Ascending aorta (tissue), 2 donors: ENCODE measurements around the gene FYB2. TPM values are rescaled to one million over a fixed set of nuclear protein-coding genes. Genes with fewer than 3 reads are reported as not detected.

Experiments used
- DNase-seq, 2 donors: peaks; one replicate each; pipeline ENCODE4 v3.0.0-alpha.2; 2019; ENCODE audit warnings: low spot score in 2 of 2
- H3K27ac ChIP-seq, 2 donors: fragments of 200-600 bp; sonication (generic); one replicate each; pipeline ENCODE4 v1.5.1; 2016 to 2017; ENCODE audit warnings: mild to moderate bottlenecking in 1 of 2
- H3K27me3 ChIP-seq: fragments of 200-600 bp; sonication (generic); one replicate; pipeline ENCODE4 v1.5.1; 2017
- H3K36me3 ChIP-seq, 2 donors: fragments of 200-600 bp; sonication (generic); one replicate each; pipeline ENCODE4 v1.5.1; 2016
- H3K4me1 ChIP-seq, 2 donors: fragments of 200-600 bp; sonication (generic); one replicate each; pipeline ENCODE4 v1.5.1; 2016 to 2017; ENCODE audit warnings: mild to moderate bottlenecking in 1 of 2
- H3K4me3 ChIP-seq, 2 donors: fragments of 200-600 bp; sonication (generic); one replicate each; pipeline ENCODE4 v1.5.1; 2016 to 2017; ENCODE audit warnings: mild to moderate bottlenecking in 1 of 2
- H3K9me3 ChIP-seq, 2 donors: fragments of 200-600 bp; sonication (generic); one replicate each; pipeline ENCODE4 v1.5.1; 2016
- CTCF ChIP-seq, 3 experiments: fragments of 200-600 bp in 2 of 3; fragments of 450-650 bp in 1 of 3; sonication (generic) in 2 of 3; IDR thresholded peaks; one replicate each; pipeline ENCODE4 v1.5.1; 2016 to 2019; ENCODE audit warnings: antibody characterized with exemption in 3 of 3, mild to moderate bottlenecking in 1 of 3, moderate library complexity in 1 of 3
- intact Hi-C: fragments of 100-400 bp; cut with DNase I; formaldehyde crosslinking; loops from one replicate; pipeline ENCODE4 v1.15.1; 2023
- total RNA-seq: library from RNA; depleted of rRNA; stranded (reverse); fragments of >200 nt; gene quantifications from one replicate; pipeline ENCODE4 v1.1.0, GENCODE V29; 2016

Gene FYB2
- total RNA-seq, 1 donor from 2014 or later = not detected

DNA sequence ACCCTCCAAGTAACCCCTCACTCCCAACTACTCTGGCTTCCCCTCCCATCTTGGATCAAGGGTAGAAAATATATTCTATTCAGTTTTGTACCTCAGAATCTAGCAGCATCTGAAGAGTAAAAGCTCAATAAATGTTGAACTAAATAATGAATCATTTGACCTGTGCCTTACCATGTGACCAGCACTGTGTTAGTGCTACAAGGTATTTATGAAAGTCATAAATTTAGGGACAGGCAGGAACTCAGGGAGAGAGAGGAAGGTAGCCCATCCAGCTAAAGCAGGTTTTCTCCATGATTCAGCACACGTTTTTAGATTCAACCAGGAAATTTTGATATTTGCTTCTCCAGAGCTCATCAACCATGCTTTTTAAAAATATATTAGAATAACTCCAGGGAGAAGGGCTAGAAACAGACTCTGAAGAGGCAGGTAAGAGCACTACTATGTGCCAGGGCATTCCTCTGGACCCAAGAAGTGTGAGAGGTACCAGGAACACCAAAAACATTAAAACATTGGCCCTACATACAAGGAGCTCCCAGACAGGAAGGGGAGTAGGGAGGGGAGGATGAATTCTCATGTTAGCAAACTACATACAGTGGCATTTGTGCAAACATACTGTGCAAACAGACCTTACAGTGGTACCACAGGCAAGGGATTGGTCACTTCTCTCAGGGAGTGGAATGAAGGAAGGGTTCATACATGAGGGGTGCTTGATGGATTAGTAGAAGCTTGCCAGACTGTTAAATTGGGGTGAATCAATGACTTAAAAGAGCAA lies 64.3 kb downstream of the FYB2 start:
- Histone ChIP-seq H3K9me3 (no peaks in the 10 kb centered on the region), H3K27ac (no peak overlapping the region), H3K4me3 (no peak overlapping the region), H3K4me1 (no peaks in the 10 kb centered on the region), H3K36me3 (no peaks in the 10 kb centered on the region), H3K27me3 (no peaks in the 10 kb centered on the region)
- DNase-seq = no peak
- TF ChIP-seq CTCF (IDR thresholded peaks at IDR 0.05) = no peak
- intact Hi-C loops = no loop called here

GRCh38 chr1:56745231-56745630 lies 74.0 kb downstream of the FYB2 start:
- intact Hi-C loops = no loop called here
- Histone ChIP-seq H3K27me3 (no peaks in the 10 kb centered on the region), H3K36me3 (no peaks in the 10 kb centered on the region), H3K27ac (no peak overlapping the region), H3K4me3 (no peak overlapping the region), H3K4me1 (no peaks in the 10 kb centered on the region), H3K9me3 (no peaks in the 10 kb centered on the region)
- no peak for TF ChIP-seq CTCF (IDR thresholded peaks at IDR 0.05)
- DNase-seq = no peak

GRCh38 chr1:56728964-56729363 lies 90.2 kb downstream of the FYB2 start:
- Histone ChIP-seq H3K36me3 (no peaks in the 10 kb centered on the region), H3K4me1 (no peaks in the 10 kb centered on the region), H3K27me3 (no peaks in the 10 kb centered on the region), H3K4me3 (no peak overlapping the region), H3K9me3 (no peaks in the 10 kb centered on the region), H3K27ac (no peak overlapping the region)
- intact Hi-C loops = no loop called here
- DNase-seq = no peak
- TF ChIP-seq CTCF (IDR thresholded peaks at IDR 0.05) = no peak

- no peak for TF ChIP-seq CTCF (IDR thresholded peaks at IDR 0.05)
- no peaks in the 10 kb centered on the region for H3K27me3 ChIP-seq
- no peaks in the 10 kb centered on the region for H3K9me3 ChIP-seq
- no peak overlapping the region for H3K4me3 ChIP-seq
- intact Hi-C loops = no loop called here
- H3K27ac ChIP-seq = no peak overlapping the region
- H3K36me3 ChIP-seq = no peaks in the 10 kb centered on the region
- no peaks in the 10 kb centered on the region for H3K4me1 ChIP-seq
- DNase-seq = no peak
These were observed 92.5 kb downstream of the FYB2 start for GRCh38 chr1:56726706-56727105.

GRCh38 chr1:56719171-56719570 lies 100.0 kb downstream of the FYB2 start:
- H3K9me3 ChIP-seq = no peaks in the 10 kb centered on the region
- no peaks in the 10 kb centered on the region for H3K27me3 ChIP-seq
- intact Hi-C loops = no loop called here
- no peak for DNase-seq
- TF ChIP-seq CTCF (IDR thresholded peaks at IDR 0.05) = no peak
- H3K36me3 ChIP-seq = no peaks in the 10 kb centered on the region
- H3K4me1 ChIP-seq = no peaks in the 10 kb centered on the region
- H3K4me3 ChIP-seq = no peak overlapping the region
- H3K27ac ChIP-seq = no peak overlapping the region
